ENCODE results near the gene DNAJC24. TPM values are rescaled to one million over a fixed set of nuclear protein-coding genes. Genes with fewer than 3 reads are reported as not detected.

The DNAJC24 gene
- total and polyA plus RNA-seq, 9 of the 15 experiments (the other 6 are each of a cell fraction or from before 2014, with no cell fraction given) = 12.2 to 31.9 (median 16.9) TPM

- 0 out of 2 replicates have a peak, but pooled peaks have one; percentile 52 for TF ChIP-seq ZNF75A (CRISPR knock-in tag; IDR thresholded peaks at IDR 0.05)
- no peak for TF ChIP-seq E2F1 (CRISPR knock-in tag; IDR thresholded peaks at IDR 0.05)
Observed at GRCh38 chr11:31419138-31419537, 49.5 kb downstream of the DNAJC24 start (continued).

GRCh38 chr11:31419669-31420068 lies 50.0 kb downstream of the DNAJC24 start:
- ChIA-PET CTCF (ENCODE audit: low intra/inter-chr PET ratio) (no interaction called here), POLR2A (no interaction called here)
- WGBS (ENCODE audit: insufficient coverage, low coverage, missing lambda C conversion rate) = 0% methylated on average over 1 of the region's 1 CpG
- DNase-seq (ENCODE audit: extremely low read depth in 1 of 4, low spot score in 3 of 4) = no peak
- H3K9me1 ChIP-seq (ENCODE audit: control insufficient read depth, insufficient read depth, low read length) = no peaks in the 10 kb centered on the region
- H3K27ac ChIP-seq (ENCODE audit: extremely low read depth, low read depth, low read length) = peak overlapping the region; percentile 0; the same call in 1 of the 3 replicates
- 0 out of 3 replicates have a peak, but pooled peaks cover 4% of the 10 kb centered on the region for H3K36me3 ChIP-seq (ENCODE audit: control insufficient read depth, insufficient read depth, low read length)
- no peaks in the 10 kb centered on the region for H3K79me2 ChIP-seq (ENCODE audit: control insufficient read depth, insufficient read depth, low read length)
- H4K20me1 ChIP-seq (replicated peaks; ENCODE audit: control insufficient read depth, insufficient read depth, low read length) = no peaks in the 10 kb centered on the region
- ATAC-seq = peak; percentile 45
- intact Hi-C loops (cut with micrococcal nuclease) (loop anchor here (5.0 kb wide), 1 partner anchor 52 kb away; the partner anchor contains the start of genes DCDC1 and DNAJC24), in situ Hi-C loops (cut with MboI) (no loop called here)
- H3K4me1 ChIP-seq (replicated peaks in 1 of 2; ENCODE audit: control insufficient read depth in 2 of 2, insufficient read depth in 2 of 2, low read length in 2 of 2) = peaks cover 0 to 15% of the 10 kb centered on the region in 2 experiments; a peak in 3 of 5 replicates
- no TSS peak for BruUV-seq (replicated peaks)
- no peak overlapping the region for H3K9ac ChIP-seq (ENCODE audit: insufficient read depth in 1 of 2, low read depth in 2 of 2, low read length in 2 of 2)
- no peak for FAIRE-seq
- no peaks in the 10 kb centered on the region for H3K9me3 ChIP-seq (replicated peaks; ENCODE audit: control insufficient read depth, insufficient read depth, low read depth, low read length)
- no peak overlapping the region for H3K4me2 ChIP-seq (ENCODE audit: insufficient read depth, low read length)
- H3K27me3 ChIP-seq (ENCODE audit: control insufficient read depth in 2 of 2, insufficient read depth in 2 of 2, low read length in 2 of 2) = no peaks in the 10 kb centered on the region; a peak in 1 of 5 replicates
- no peak overlapping the region for H2AFZ ChIP-seq (ENCODE audit: low read depth, low read length)
- H3K4me3 ChIP-seq = no peak overlapping the region
- TF ChIP-seq SIRT6 (IDR thresholded peaks at IDR 0.05; ENCODE audit: low read depth, low read length) (no peak), IFI16 (CRISPR knock-in tag; IDR thresholded peaks at IDR 0.05) (no peak), ZHX1 (conservative IDR thresholded peaks at IDR 0.05; ENCODE audit: low read length) (no peak), ELF4 (CRISPR knock-in tag; IDR thresholded peaks at IDR 0.05) (no peak), ZNF124 (CRISPR knock-in tag; IDR thresholded peaks at IDR 0.05) (no peak), HOXB6 (CRISPR knock-in tag; IDR thresholded peaks at IDR 0.05; ENCODE audit: borderline replicate concordance) (no peak), CBFB (CRISPR knock-in tag; IDR thresholded peaks at IDR 0.05) (no peak), HDAC3 (IDR thresholded peaks at IDR 0.05; ENCODE audit: borderline replicate concordance, partially characterized antibody) (no peak), MAFF (IDR thresholded peaks at IDR 0.05; ENCODE audit: low read length) (no peak), ZNF449 (CRISPR knock-in tag; IDR thresholded peaks at IDR 0.05) (no peak), BDP1 (IDR thresholded peaks at IDR 0.05; ENCODE audit: insufficient read depth, insufficient read length) (no peak), BRF2 (IDR thresholded peaks at IDR 0.05; ENCODE audit: borderline replicate concordance, insufficient read depth, insufficient read length) (no peak)

Data from K562 (cell line).